Endothelial cell of umbilical vein (primary cell): ENCODE data around the gene ADGRB2.

ENCODE experiments used
- EZH2 ChIP-seq: IDR thresholded peaks from 2 replicates; pipeline ENCODE4 v1.6.1; 2012; ENCODE audit warnings: borderline replicate concordance, low read depth, mild to moderate bottlenecking, moderate library complexity, low read length, inconsistent platforms; ENCODE audit not compliant: severe bottlenecking
- GATA2 ChIP-seq: IDR thresholded peaks from 2 replicates; pipeline ENCODE4 v1.7.0; 2011; ENCODE audit warnings: low read depth, mild to moderate bottlenecking, moderate library complexity, mixed read lengths, low read length; ENCODE audit not compliant: insufficient read length, insufficient read depth
- JUN ChIP-seq: IDR thresholded peaks from 2 replicates; pipeline ENCODE4 v1.6.1; 2011; ENCODE audit warnings: borderline replicate concordance, low read depth; ENCODE audit not compliant: insufficient read length, insufficient read depth
- MYC ChIP-seq: IDR thresholded peaks from one replicate; pipeline ENCODE4 v1.6.1; 2011; ENCODE audit warnings: mild to moderate bottlenecking, low read depth, low read length
- POLR2A ChIP-seq: IDR thresholded peaks from 2 replicates; pipeline ENCODE4 v1.6.1; 2012; ENCODE audit warnings: low read depth, mild to moderate bottlenecking, control low read depth, low read length
- POLR2AphosphoS5 ChIP-seq: IDR thresholded peaks from 2 replicates; pipeline ENCODE4 v1.6.1; 2012; ENCODE audit warnings: low read depth, mild to moderate bottlenecking, control low read depth, low read length, moderate library complexity; ENCODE audit not compliant: insufficient read depth
- TF ChIP-seq, protein P1 (sequence below), 2 donors: IDR thresholded peaks; 1 replicate in 1 of 2; 2 replicates in 1 of 2; pipeline ENCODE4 v1.5.1; 2011; ENCODE audit warnings: low read length in 2 of 2, mild to moderate bottlenecking in 2 of 2, moderate library complexity in 2 of 2, control low read depth in 1 of 2, inconsistent platforms in 1 of 2, low read depth in 1 of 2; ENCODE audit not compliant: insufficient read depth in 1 of 2; ENCODE audit errors: extremely low read depth in 1 of 2

DNA sequence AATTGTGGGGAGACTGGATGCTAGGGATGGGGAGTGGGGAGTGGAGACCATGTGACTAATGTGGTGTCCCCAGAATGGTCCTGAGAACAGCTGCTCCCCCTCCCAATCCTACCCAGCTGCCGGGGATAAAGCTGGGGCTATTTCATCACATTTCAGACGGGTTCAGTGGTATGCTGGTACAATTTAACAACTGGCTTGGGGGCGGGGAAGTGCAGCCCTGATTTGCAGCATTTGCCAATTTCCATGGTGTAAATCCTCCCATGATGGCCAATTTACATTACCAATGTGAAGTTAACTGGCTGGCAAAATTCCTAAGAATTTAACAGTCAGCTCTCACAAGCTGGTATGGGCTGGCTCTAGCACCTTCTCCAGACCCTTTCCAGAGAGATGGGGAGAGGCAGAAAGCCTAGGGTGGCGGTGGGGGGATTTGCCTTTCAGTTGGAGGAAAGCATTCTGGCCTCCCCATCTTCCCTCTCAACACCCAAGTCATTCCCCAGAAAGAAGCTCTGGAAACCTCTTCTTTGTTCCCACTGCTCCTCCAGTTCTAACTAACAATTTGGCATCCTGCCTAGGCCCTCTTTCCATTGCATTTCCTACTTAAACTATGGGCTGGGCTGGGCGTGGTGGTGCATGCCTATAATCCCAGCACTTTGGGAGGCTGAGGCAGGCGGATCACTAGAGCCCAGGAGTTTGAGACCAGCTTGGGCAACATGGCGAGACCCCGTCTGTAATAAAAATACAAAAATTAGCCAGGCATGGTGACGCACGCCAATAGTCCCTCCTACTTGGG is 11.3 kb upstream of the ADGRB2 start:
- TF ChIP-seq, protein P1, sequence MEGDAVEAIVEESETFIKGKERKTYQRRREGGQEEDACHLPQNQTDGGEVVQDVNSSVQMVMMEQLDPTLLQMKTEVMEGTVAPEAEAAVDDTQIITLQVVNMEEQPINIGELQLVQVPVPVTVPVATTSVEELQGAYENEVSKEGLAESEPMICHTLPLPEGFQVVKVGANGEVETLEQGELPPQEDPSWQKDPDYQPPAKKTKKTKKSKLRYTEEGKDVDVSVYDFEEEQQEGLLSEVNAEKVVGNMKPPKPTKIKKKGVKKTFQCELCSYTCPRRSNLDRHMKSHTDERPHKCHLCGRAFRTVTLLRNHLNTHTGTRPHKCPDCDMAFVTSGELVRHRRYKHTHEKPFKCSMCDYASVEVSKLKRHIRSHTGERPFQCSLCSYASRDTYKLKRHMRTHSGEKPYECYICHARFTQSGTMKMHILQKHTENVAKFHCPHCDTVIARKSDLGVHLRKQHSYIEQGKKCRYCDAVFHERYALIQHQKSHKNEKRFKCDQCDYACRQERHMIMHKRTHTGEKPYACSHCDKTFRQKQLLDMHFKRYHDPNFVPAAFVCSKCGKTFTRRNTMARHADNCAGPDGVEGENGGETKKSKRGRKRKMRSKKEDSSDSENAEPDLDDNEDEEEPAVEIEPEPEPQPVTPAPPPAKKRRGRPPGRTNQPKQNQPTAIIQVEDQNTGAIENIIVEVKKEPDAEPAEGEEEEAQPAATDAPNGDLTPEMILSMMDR (IDR thresholded peaks at IDR 0.05; ENCODE audit: extremely low read depth in 1 of 2, insufficient read depth in 1 of 2, low read depth in 1 of 2, low read length in 2 of 2) = no peak
- TF ChIP-seq EZH2 (no peak), POLR2A (no peak), GATA2 (no peak), POLR2AphosphoS5 (no peak), JUN (no peak), MYC (no peak)
